HL-60 (cell line): Measurements from ENCODE around the gene DIS3L2.

ENCODE experiments used
- DNase-seq, 2 experiments: peaks; one replicate each; pipeline ENCODE4 v3.0.0-alpha.2; 2010 to 2020; ENCODE audit warnings: low read depth in 1 of 2, low spot score in 1 of 2
- H3K27ac ChIP-seq: fragments of 250-450 bp; sonication (Bioruptor Pico); replicated peaks from 2 replicates; pipeline ENCODE4 v1.5.1; 2020; ENCODE audit warnings: mild to moderate bottlenecking, moderate library complexity
- H3K27me3 ChIP-seq: fragments of 250-450 bp; sonication (Bioruptor Pico); 2 replicates; pipeline ENCODE4 v1.5.1; 2021; ENCODE audit warnings: mild to moderate bottlenecking, moderate library complexity; ENCODE audit not compliant: insufficient read depth, poor library complexity, severe bottlenecking
- H3K4me3 ChIP-seq: replicated peaks from 2 replicates; pipeline ENCODE4 v1.5.1; 2011; ENCODE audit warnings: mild to moderate bottlenecking, control low read depth, low read length; ENCODE audit not compliant: insufficient read depth
- GABPA ChIP-seq: IDR thresholded peaks from 2 replicates; pipeline ENCODE4 v1.6.1; 2012; ENCODE audit warnings: low read depth
- POLR2AphosphoS5 ChIP-seq: IDR thresholded peaks from 2 replicates; pipeline ENCODE4 v1.6.1; 2012; ENCODE audit warnings: low read depth
- REST ChIP-seq: IDR thresholded peaks from 2 replicates; pipeline ENCODE4 v1.6.1; 2012; ENCODE audit warnings: low read depth; ENCODE audit not compliant: insufficient replicate concordance
- SPI1 ChIP-seq: IDR thresholded peaks from 2 replicates; pipeline ENCODE4 v1.6.1; 2012; ENCODE audit warnings: low read depth, mild to moderate bottlenecking, borderline replicate concordance
- TF ChIP-seq, protein P1 (sequence below): IDR thresholded peaks from one replicate; pipeline ENCODE4 v1.5.1; 2011; ENCODE audit warnings: low read length, control low read depth, inconsistent platforms; ENCODE audit not compliant: insufficient read depth

DIS3L2 gene

DNA sequence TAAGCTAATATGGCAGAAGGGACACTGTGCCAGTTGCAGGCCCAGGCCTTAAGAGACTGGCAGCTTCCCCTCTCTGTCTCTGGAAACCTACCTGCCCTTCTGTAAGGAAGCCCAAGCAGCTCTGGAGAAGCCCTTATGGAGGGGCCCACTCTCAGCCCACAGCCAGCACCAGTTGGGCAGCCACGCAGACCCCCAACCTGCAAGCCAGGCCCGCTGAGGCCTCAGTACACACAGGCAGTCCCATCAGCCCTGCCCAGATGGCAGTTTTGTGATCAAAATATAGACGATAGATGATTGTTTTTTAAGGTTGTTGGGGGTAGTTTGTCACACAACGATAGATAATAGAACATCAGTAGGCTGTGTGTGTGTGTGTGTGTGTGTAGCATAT lies 380.2 kb downstream of the DIS3L2 start:
- TF ChIP-seq, protein P1, sequence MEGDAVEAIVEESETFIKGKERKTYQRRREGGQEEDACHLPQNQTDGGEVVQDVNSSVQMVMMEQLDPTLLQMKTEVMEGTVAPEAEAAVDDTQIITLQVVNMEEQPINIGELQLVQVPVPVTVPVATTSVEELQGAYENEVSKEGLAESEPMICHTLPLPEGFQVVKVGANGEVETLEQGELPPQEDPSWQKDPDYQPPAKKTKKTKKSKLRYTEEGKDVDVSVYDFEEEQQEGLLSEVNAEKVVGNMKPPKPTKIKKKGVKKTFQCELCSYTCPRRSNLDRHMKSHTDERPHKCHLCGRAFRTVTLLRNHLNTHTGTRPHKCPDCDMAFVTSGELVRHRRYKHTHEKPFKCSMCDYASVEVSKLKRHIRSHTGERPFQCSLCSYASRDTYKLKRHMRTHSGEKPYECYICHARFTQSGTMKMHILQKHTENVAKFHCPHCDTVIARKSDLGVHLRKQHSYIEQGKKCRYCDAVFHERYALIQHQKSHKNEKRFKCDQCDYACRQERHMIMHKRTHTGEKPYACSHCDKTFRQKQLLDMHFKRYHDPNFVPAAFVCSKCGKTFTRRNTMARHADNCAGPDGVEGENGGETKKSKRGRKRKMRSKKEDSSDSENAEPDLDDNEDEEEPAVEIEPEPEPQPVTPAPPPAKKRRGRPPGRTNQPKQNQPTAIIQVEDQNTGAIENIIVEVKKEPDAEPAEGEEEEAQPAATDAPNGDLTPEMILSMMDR = no peak
- no peak for TF ChIP-seq GABPA
- no peak for TF ChIP-seq REST
- no peak for TF ChIP-seq POLR2AphosphoS5
- TF ChIP-seq SPI1 = no peak
- DNase-seq = no peak
- H3K4me3 ChIP-seq = no peak overlapping the region

DNA sequence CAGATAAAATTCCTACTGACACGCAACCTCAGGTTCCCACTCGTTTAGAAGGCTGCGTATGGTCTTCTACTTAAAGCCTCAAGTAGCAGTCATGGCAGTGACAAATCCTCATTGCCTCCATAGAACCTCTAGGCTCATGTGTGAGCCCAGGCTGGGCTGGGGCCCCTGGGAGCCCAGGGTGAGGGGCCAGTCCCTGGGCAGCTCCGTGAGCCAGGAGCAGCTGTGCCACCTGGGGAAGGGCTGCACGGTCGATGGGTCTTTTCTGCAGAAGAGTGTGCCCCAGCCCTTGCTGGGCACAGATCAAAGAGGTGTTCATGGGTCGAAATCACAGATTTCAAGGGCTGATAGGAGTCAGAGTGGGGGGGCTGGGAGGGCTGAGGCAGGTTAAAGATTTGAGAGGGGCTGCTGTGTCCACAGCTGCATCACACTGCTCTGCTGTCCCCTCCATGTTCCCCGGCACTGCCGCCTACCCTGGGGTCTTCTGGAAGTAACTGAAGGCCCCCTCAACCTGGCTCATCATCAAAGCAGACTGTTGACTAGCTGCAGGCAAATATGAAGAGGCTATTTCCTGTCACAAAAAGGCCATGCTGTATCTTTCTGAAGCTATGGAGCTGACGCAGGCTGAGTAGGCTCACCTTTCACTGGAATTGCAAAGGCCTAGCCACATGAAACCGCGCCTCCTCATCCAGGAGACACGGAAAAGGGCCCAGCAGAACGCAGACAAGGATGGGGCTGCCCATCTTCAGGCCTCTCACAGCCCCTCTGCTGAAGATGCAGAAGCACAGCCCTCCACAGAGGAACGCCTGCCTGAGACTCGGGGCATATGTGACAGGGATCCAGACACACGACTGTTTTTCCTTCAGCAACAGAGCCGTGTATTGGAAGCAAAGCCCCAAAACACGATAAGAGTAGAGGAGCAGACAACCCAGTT lies 381.4 kb downstream of the DIS3L2 start:
- no peak for TF ChIP-seq GABPA
- TF ChIP-seq, protein P1 = no peak
- no peak for TF ChIP-seq REST
- TF ChIP-seq POLR2AphosphoS5 = no peak
- TF ChIP-seq SPI1 = no peak
- Histone ChIP-seq H3K27ac (no peak overlapping the region), H3K27me3 (no peaks in the 10 kb centered on the region), H3K4me3 (no peak overlapping the region)
- no peak for DNase-seq

More for the DNA sequence above, 380.2 kb downstream of the DIS3L2 start:
- no peak overlapping the region for H3K27ac ChIP-seq
- no peaks in the 10 kb centered on the region for H3K27me3 ChIP-seq

DNA sequence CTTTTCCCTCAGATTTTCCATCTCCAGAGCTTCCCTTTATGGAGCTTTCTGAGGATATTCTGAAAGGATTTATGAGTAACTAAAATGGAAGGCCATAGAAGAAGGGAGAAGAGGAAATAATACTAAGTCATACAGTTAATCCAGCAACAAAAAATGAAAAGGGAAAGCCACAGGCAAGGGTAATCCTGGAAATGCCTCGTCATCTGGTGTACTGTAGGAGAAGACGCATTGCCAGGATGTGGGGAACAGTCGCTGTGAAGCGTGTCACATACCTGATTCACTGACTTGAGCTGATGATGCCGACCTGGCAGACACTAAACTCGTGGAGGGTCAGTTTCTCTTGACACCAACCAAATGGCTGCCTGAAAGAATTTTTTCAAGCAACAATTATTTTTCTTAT lies 382.3 kb downstream of the DIS3L2 start:
- DNase-seq = no peak
- Histone ChIP-seq H3K27ac (no peak overlapping the region), H3K4me3 (no peak overlapping the region), H3K27me3 (peaks cover 1% of the 10 kb centered on the region)
- TF ChIP-seq POLR2AphosphoS5 = no peak
- TF ChIP-seq GABPA = no peak
- TF ChIP-seq REST = no peak
- TF ChIP-seq, protein P1 = no peak
- TF ChIP-seq SPI1 = no peak
